Fibroblast of pulmonary artery (primary cell): ENCODE results near the gene TYW5.

Experiments
- DNase-seq: peaks from one replicate; pipeline ENCODE4 v3.0.0-alpha.2; 2010; ENCODE audit warnings: low read depth
- H3K4me3 ChIP-seq: replicated peaks from 2 replicates; pipeline ENCODE4 v1.5.1; 2011; ENCODE audit warnings: low read depth, mild to moderate bottlenecking, control low read depth, low read length, moderate library complexity
- TF ChIP-seq, protein P1 (sequence below): IDR thresholded peaks from 2 replicates; pipeline ENCODE4 v1.5.1; 2011; ENCODE audit warnings: mild to moderate bottlenecking, control low read depth, low read length, inconsistent platforms; ENCODE audit errors: missing control alignments

The TYW5 gene

GRCh38 chr2:199962203-199962602 is 6.9 kb upstream of the TYW5 start:
- TF ChIP-seq, protein P1, sequence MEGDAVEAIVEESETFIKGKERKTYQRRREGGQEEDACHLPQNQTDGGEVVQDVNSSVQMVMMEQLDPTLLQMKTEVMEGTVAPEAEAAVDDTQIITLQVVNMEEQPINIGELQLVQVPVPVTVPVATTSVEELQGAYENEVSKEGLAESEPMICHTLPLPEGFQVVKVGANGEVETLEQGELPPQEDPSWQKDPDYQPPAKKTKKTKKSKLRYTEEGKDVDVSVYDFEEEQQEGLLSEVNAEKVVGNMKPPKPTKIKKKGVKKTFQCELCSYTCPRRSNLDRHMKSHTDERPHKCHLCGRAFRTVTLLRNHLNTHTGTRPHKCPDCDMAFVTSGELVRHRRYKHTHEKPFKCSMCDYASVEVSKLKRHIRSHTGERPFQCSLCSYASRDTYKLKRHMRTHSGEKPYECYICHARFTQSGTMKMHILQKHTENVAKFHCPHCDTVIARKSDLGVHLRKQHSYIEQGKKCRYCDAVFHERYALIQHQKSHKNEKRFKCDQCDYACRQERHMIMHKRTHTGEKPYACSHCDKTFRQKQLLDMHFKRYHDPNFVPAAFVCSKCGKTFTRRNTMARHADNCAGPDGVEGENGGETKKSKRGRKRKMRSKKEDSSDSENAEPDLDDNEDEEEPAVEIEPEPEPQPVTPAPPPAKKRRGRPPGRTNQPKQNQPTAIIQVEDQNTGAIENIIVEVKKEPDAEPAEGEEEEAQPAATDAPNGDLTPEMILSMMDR: no peak
- DNase-seq: no peak
- no peak overlapping the region for H3K4me3 ChIP-seq

DNA sequence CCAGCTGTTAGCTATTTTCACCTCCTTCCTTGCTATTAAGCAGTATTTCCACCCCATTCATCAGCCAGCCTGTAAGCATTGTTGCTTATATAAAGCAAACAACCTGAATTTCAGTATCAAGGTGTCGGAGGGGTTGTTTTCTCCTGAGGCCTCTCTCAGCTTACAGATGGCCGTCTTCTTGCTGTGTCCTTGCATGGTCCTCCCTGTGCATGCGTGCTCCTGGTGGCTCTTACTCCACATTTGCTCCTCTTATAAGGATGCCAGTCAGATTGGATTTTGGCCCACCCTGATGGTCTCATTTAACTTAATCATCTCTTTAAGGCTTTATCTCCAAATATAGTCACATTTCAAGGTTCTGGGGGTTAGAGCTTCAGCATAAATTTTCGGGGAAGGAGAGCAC is 2.7 kb upstream of the TYW5 start:
- TF ChIP-seq, protein P1: no peak
- no peak overlapping the region for H3K4me3 ChIP-seq
- no peak for DNase-seq

DNA sequence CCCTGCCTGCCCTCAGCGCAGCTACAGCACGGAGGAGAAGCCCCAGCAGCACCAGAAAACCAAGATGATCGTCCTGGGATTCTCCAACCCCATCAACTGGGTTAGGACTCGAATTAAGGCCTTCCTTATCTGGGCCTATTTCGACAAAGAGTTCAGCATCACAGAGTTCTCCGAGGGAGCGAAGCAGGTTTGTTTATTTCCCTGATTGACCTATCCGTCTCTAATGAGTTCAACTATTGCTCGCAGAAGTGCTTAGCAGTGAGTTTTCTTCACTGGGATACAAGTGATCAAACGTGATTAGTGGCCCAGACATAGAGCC is 730 bp upstream of the TYW5 start:
- TF ChIP-seq, protein P1: no peak
- DNase-seq: no peak
- H3K4me3 ChIP-seq: peak overlapping the region; percentile 82

DNA sequence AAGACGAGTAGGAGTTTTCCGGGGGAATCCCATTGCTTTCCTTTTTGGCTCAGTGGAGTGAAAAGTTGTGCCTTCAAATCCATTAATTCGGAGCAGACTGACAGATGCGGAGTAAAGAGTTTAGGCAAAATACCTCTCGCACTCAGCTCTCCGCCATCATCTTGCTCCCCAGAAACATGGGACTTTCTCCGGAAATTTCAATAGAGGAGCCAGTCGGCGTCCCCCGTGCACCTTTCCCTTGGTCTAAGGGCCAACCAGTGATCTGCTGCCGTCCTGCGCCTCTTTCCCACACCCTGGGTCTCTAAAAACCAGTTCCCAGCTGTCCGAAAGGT is 318 bp downstream of the TYW5 start:
- peak; percentile 57 for DNase-seq
- TF ChIP-seq, protein P1: no peak
- H3K4me3 ChIP-seq: peak overlapping the region; percentile 82

DNA sequence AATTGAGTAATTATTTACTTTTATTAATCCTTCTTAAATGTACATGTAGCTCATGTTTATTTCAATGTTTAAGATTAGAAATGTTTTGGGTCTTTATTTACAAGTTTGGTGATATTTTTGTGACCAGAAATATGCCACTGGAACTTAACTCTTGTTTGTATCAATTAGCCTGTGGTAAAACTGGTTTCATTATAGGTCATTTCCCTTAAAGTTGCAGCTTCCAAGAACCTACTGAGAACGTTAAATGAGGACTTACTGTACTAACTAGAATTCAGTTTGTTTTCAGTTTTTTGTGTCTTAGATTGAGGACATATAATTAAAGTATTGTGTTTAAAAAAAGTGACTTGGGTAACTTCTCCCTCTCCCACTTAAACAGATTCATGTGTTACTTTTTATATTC is 4.3 kb downstream of the TYW5 start:
- TF ChIP-seq, protein P1: no peak
- no peak for DNase-seq
- no peak overlapping the region for H3K4me3 ChIP-seq

DNA sequence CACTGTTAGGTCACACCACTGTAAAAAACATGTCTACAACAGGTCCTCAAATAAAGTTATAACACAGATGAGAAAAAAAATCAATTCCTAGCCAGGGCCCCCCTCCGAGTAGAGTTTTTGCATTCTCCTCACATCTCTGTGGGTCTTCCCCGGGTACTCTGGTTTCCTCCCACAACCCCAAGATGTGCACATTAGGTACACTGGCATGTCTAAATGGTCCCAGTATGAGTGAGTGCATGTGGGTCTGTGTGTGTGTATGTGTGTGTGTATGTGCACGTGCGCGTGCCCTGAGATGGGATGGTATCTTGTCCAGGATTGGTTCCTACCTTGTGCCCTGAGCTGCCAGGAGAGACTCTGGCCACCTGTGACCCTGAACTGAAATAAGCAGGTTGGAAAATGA is 4.9 kb downstream of the TYW5 start:
- TF ChIP-seq, protein P1: no peak
- H3K4me3 ChIP-seq: no peak overlapping the region
- no peak for DNase-seq

DNA sequence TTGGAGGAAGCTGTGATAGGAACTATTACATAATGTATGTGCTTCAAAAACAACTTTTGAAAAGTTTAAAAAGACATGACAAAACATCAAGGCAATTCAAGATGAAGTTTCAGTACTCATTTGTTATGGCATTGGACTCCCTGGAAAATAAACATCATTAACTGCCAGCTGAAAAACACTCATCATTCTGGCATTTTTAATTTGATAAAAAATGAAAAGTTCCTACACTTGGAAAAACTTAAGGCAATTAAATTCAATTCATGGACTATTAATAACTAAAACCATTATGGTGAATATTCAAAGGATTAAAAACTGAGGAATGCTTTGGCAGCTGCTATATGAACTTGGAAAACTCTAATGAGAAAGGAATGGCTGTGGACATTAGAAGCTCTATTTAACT is 8.5 kb downstream of the TYW5 start:
- DNase-seq: no peak
- H3K4me3 ChIP-seq: no peak overlapping the region
- TF ChIP-seq, protein P1: no peak
